Stimulated activated CD8-positive, alpha-beta memory T cell treated with anti-CD3 and anti-CD28 coated beads, Interleukin-4, amount 100 ng/mL, for 24 hours (primary cell): ENCODE results near the gene NEDD8.

Source experiments
- DNase-seq: peaks from one replicate; pipeline ENCODE4 v3.0.0-alpha.2; 2020; ENCODE audit warnings: low read depth

The NEDD8 gene

GRCh38 chr14:24196071-24197055, 35.8 kb downstream of the NEDD8 start:
- DNase-seq: no peak

GRCh38 chr14:24195186-24196070, 36.7 kb downstream of the NEDD8 start, which contains the start of gene TM9SF1:
Gene TM9SF1 (minus strand): TSS chr14:24195441. CDS start chr14:24195019, 422 bp downstream.
- DNase-seq: peak; percentile 79

- DNase-seq: no peak
Observed at GRCh38 chr14:24194873-24195185, 37.3 kb downstream of the NEDD8 start.

- DNase-seq: no peak
Observed at GRCh38 chr14:24194186-24194872, 37.8 kb downstream of the NEDD8 start.

- no peak for DNase-seq
Observed at GRCh38 chr14:24192933-24193332, 39.2 kb downstream of the NEDD8 start.

- no peak for DNase-seq
Observed at GRCh38 chr14:24190416-24190815, 41.8 kb downstream of the NEDD8 start.

DNA sequence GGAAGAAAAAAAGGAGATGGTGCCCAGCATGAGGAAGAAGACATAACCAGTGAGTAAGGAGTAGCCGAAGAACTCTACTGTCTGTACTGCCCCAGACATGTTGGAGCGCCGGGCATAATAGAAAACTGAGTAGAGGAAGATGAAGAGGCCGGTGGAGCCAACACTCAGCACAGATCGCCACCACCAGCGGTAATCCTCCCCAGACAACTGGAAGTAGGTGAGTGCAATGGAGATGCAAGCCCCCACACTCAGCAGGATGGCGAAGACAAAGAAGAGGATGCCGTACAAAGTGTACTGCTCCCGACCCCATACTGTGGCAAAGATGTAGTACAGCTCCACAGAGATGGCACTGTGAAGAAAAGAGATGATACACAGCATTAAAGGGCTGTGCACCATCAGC, 42.7 kb downstream of the NEDD8 start:
- DNase-seq: no peak

- no peak for DNase-seq
Observed at GRCh38 chr14:24189059-24189375, 43.1 kb downstream of the NEDD8 start.

GRCh38 chr14:24188251-24189058, 43.7 kb downstream of the NEDD8 start, which contains the start of gene IPO4:
Gene IPO4 (minus strand): TSS chr14:24188816. CDS start chr14:24188787, 29 bp downstream.
- DNase-seq: peak; percentile 92

DNA sequence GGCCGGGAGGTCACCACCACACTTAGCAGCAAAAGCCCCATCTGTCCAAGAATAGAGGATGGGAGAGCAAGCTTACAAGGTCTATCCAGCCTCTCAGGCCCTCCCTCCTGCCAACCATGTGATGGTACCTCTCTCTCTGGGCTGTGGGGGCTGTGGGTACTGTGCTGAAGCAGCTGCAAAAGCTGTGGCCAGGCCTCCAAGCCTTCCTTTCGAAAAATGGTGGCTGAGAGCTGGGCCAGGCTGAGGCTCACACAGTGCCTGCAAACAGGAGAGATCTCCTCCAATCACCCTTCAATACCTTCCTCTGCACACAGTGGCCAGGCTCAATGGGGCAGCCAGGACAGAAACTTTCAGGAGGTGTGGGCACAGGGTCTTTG, 44.6 kb downstream of the NEDD8 start:
- DNase-seq: no peak

DNA sequence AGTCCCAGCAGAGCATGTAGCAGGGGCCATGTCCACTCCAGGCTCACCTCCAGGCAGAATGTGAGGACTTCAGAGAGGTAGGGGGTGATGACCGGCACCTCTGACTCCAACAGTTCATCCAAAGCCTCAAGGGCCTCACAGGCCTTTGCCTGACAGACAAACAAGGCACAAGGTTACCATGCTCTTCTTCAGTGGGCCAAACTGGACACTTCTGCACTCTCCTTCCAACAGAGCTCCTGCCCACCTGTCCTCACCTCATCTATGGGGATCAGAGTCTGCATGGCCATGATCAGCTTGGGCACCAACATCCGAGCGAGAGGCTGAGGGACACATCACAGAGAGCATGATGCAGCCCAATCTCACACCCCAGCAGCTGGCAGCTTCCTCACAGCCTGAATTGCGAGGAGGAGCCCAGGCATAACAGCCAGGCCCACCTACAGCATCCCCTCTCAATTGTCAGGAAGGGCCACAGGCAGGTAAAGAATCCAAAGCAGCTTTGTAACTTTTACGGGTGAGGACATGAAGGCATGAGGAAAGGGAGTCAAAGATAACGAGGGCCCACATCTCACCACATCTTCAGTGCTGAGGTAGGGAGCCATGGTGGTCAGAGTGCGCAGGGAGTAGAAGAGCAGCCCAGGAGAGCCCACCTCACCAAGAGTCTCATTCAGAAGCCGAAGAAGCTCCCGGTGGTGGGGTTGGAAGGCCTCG, 45.2 kb downstream of the NEDD8 start:
- no peak for DNase-seq

DNA sequence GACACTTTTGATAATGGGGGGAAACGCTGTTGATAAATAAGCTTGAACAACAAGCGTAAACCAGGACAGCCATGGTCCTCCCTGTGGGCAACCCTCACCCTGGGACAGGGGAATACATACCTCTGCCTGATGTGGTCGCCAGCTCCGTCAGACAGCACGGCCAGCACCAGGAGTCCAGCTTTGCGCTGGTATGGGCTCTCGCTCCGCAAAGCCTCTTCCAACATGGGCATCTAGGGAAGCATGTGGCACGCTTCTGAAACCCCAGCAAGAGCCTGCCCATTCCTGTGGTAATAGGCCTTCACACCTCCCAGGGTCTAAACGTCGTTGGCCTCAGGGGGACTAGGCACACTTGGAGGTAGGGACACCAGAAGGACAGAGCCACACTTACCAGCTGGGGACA, 46.4 kb downstream of the NEDD8 start:
- DNase-seq: no peak

- DNase-seq: no peak
Observed at GRCh38 chr14:24185026-24185425, 47.1 kb downstream of the NEDD8 start.

DNA sequence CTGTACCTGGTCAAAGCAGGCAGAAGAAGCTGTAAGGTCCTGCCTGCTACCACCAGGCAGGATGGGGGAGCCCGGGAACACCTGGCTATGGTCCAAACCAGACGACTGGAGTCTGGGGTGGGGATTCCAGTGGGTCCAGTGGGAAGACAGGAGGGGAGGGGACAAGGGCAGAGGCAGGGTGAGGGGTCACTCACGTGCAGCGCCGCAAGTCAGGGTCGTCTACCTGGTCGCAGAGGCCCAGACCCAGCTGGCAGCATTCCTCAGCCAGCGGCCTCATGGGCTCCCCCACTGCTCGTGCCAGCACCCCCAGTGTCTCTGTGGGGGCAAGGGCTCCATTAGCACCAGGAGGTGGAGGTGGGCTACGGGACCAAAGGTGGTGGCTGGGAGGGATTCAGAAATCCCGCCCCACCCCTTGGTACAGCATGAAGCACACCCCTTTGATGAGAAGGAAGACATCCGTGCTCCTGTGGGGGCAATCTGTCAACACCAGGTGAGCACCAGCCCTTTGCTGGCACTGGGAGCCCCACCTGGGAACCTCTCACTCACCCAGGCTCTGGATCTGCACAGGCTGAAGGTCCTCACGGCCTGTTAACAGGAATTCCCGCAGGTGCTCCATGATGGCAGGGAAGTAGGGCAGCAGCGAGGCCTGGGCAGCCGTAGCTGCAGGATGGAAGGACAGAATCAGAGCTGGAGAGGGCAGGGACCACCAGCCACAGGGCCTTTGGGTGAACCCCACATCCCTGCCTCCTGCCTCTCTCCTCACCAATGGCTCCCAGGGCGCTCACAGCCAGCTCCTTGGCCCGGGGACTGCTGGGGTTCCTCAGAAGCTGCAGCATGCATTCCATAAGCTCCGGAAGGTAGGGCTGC, 47.8 kb downstream of the NEDD8 start:
- DNase-seq: no peak

GRCh38 chr14:24183014-24183481, 49.1 kb downstream of the NEDD8 start:
- DNase-seq: no peak

DNA sequence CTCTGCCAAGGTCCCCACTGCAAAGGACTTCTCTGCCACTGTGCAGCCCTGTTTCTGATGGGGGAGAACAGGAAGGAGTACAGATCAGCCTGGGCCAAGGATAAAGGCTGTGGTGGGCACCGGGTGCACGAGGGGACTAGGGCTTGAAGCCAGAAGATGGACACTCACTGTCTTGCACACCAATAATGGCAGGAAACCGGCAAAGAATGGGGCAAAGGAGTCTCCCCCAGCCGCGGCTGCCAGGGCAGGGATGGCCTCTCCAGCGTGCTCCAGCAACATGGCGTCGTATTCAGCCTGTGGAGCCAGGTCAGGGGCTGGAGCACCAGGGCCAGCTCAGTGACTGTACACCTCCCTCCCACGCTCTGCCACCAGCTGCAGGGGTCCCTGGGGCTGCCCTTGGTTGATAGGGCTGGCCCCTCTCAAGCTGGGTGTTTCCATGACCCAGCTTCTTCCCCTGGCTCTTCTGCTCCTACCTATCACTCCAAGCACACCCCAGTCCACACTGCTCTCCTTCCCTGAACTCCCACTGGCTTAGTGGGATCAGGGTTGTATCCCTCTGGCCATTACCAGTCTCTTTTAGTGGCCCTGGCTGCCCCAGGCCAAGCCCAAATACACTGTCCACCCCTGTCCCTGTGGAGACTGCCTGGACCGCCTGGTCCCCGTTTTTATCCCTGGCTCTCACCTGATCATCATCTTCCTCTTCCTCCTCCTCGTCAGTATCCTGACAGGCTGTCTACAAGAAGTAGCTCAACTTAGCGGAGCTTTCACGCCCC, 49.9 kb downstream of the NEDD8 start:
- DNase-seq: no peak

DNA sequence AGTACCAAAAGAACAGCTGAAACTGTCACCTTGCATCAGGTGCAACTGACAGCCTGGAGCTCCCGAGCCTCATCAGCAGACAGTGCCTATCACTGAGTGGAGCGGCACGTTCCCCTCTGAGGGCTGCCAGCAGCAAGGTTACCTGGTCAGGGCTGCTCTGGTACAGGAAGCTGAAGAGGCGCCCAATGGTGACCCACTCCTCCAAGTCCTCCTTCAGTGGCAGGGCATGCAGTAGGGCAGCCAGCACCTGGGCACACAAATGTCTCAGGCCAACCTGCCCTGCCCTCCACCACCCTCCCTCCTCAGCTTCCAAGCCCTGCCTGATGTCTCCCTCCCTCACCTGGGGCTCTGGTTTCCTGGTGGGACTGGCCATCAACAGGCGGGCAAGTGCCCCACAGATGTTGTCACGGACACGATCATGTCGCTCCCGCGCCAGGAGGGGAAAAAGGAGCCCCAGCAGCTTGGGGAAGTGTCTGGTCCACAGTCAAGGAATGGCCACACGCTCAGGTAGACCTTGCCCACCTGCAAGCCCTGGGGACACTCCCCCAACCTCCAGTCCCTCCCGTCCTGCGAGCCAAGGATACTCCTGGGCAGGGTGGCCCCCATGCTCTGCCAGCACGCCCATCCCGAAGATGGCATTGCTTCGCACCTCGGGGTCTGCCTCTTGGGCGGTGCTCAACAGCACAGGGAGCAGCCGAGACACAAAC, 50.6 kb downstream of the NEDD8 start:
- no peak for DNase-seq
